ENCODE results near the gene AKR1C3.

DNA sequence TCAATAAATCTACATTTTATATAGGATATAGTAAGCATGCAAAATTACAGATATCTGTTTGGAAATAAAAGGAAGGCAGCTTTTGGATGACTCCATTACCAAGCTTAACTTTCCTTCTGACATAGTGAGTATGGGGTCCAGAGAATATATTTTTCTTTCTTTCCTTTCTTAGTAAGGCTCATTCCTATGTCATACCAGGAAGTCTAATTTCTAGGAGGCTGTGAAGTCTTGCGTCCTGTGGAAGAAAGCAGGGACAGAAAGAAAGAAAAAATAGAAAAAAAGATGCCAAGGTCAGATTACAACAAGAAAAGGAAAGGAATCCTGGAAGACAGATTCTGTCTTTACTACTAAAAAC is 54.4 kb downstream of the AKR1C3 start:
- TF ChIP-seq EZH2phosphoT487 (IDR thresholded peaks at IDR 0.05; ENCODE audit: low read depth, severe bottlenecking, unreplicated experiment) (no peak), CTCF (IDR thresholded peaks at IDR 0.05; ENCODE audit: poor library complexity) (no peak)

All from hepatocyte (in vitro differentiated cells).